ENCODE measurements around the gene PPP1R16B.

GRCh38 chr20:38889792-38890496 is 84.4 kb downstream of the PPP1R16B start:
- TF ChIP-seq TAF1 (IDR thresholded peaks at IDR 0.05; ENCODE audit: borderline replicate concordance, insufficient read depth, low read length) (no peak), POLR2AphosphoS5 (IDR thresholded peaks at IDR 0.05; ENCODE audit: low read depth, low read length) (no peak), FOXP2 (optimal IDR thresholded peaks at IDR 0.05; ENCODE audit: borderline replicate concordance, extremely low read depth, extremely low read length, insufficient read depth) (no peak), REST (IDR thresholded peaks at IDR 0.05; ENCODE audit: insufficient read depth in 1 of 2, low read depth in 2 of 2, low read length in 2 of 2) (no peak)
